Smooth muscle cell of bladder (primary cell): ENCODE measurements around the gene NUDT14. TPM values are rescaled to one million over a fixed set of nuclear protein-coding genes. Genes with fewer than 3 reads are reported as not detected.

ENCODE experiments used
- total RNA-seq: library from RNA; depleted of rRNA; stranded (reverse); fragments of >200 nt; gene quantifications from 2 replicates; pipeline ENCODE4 v1.2.3, GENCODE V29; 2014

Gene NUDT14
- 10.7 and 12.8 TPM in 2 replicates for total RNA-seq

GRCh38 chr14:105180592-105181548 lies at the start of gene NUDT14:
Gene NUDT14, minus strand, starts transcription at chr14:105181312. Its CDS starts 103 bp downstream, at chr14:105181209.

GRCh38 chr14:105168496-105168978 lies 12.6 kb downstream of the NUDT14 start, which contains the start of gene JAG2:
Gene JAG2, minus strand, starts transcription at chr14:105168776. Its CDS starts 356 bp downstream, at chr14:105168420.

Other genes with a start within 250 kb of the NUDT14 start
- 59.3 and 96.1 TPM in 2 replicates for gene AHNAK2, start 202.9 kb downstream of the NUDT14 start, total RNA-seq
- gene CLBA1, start 195.5 kb downstream of the NUDT14 start, total RNA-seq: 6.0 and 7.1 TPM in 2 replicates
- 6.7 and 8.3 TPM in 2 replicates for gene CDCA4, start 160.2 kb downstream of the NUDT14 start, total RNA-seq
- gene GPR132, start 115.9 kb downstream of the NUDT14 start, total RNA-seq: under 0.01 and 0.55 TPM in 2 replicates
- 0.57 and 1.2 TPM in 2 replicates for gene JAG2, start 12.5 kb downstream of the NUDT14 start, total RNA-seq
- gene BTBD6, start 67.2 kb upstream of the NUDT14 start, total RNA-seq: 31.9 and 41.1 TPM in 2 replicates
- 32.6 and 34.5 TPM in 2 replicates for gene BRF1, start 119.7 kb upstream of the NUDT14 start, total RNA-seq
- 32.7 and 48.3 TPM in 2 replicates for gene PACS2, start 133.4 kb upstream of the NUDT14 start, total RNA-seq
- 0.37 and 0.43 TPM in 2 replicates for gene TEX22, start 217.2 kb upstream of the NUDT14 start, total RNA-seq
- gene MTA1, start 238.5 kb upstream of the NUDT14 start, total RNA-seq: 26.2 and 35.8 TPM in 2 replicates